Glutamatergic neuron (in vitro differentiated cells): ENCODE measurements around the gene UTP4. TPM values are rescaled to one million over a fixed set of nuclear protein-coding genes. Genes with fewer than 3 reads are reported as not detected.

Experiments
- DNase-seq: peaks from one replicate; pipeline ENCODE4 v3.0.0; 2022
- H3K27ac Mint-ChIP-seq: one replicate; pipeline ENCODE4 v1.8.0; 2020; ENCODE audit warnings: mild to moderate bottlenecking, mixed read lengths, inconsistent platforms; ENCODE audit not compliant: unreplicated experiment
- H3K27me3 Mint-ChIP-seq: one replicate; pipeline ENCODE4 v1.8.0; 2020; ENCODE audit warnings: mild to moderate bottlenecking, moderate library complexity, mixed read lengths, inconsistent platforms; ENCODE audit not compliant: unreplicated experiment
- H3K36me3 Mint-ChIP-seq: one replicate; pipeline ENCODE4 v1.8.0; 2020; ENCODE audit warnings: mild to moderate bottlenecking, mixed read lengths, inconsistent platforms; ENCODE audit not compliant: unreplicated experiment
- H3K4me1 Mint-ChIP-seq: one replicate; pipeline ENCODE4 v1.8.0; 2020; ENCODE audit warnings: mild to moderate bottlenecking, low read depth, mixed read lengths, inconsistent platforms; ENCODE audit not compliant: unreplicated experiment
- H3K4me3 Mint-ChIP-seq: one replicate; pipeline ENCODE4 v1.8.0; 2020; ENCODE audit warnings: mild to moderate bottlenecking, mixed read lengths, inconsistent platforms; ENCODE audit not compliant: unreplicated experiment
- H3K9me3 Mint-ChIP-seq: one replicate; pipeline ENCODE4 v1.8.0; 2020; ENCODE audit warnings: mild to moderate bottlenecking, moderate library complexity, mixed read lengths, inconsistent platforms; ENCODE audit not compliant: unreplicated experiment
- CTCF ChIP-seq: fragments of 200-600 bp; sonication (generic); IDR thresholded peaks from one replicate; pipeline ENCODE4 v1.5.0; 2021; ENCODE audit not compliant: partially characterized antibody, unreplicated experiment
- total RNA-seq: library from RNA; stranded (reverse); fragmentation: NEBNext Ultra II Directional; extraction: Animal tissue kit (Norgen Biotek cat#: 25700); gene quantifications from one replicate; pipeline ENCODE4 v1.2.1, GENCODE V29; 2021; ENCODE audit not compliant: unreplicated experiment

The UTP4 gene
- total RNA-seq, 1 donor from 2014 or later, result 70.7 TPM

DNA sequence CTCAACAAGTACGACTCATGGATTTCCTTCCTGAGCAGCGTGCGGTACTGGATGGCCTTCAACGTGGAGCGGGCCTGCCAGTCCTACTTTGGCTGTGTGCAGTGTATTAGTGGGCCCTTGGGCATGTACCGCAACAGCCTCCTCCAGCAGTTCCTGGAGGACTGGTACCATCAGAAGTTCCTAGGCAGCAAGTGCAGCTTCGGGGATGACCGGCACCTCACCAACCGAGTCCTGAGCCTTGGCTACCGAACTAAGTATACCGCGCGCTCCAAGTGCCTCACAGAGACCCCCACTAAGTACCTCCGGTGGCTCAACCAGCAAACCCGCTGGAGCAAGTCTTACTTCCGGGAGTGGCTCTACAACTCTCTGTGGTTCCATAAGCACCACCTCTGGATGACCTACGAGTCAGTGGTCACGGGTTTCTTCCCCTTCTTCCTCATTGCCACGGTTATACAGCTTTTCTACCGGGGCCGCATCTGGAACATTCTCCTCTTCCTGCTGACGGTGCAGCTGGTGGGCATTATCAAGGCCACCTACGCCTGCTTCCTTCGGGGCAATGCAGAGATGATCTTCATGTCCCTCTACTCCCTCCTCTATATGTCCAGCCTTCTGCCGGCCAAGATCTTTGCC lies 18.0 kb upstream of the UTP4 start:
- DNase-seq, result no peak
- no peaks in the 10 kb centered on the region for H3K27me3 Mint-ChIP-seq
- H3K4me3 Mint-ChIP-seq, result no peak overlapping the region
- H3K9me3 Mint-ChIP-seq, result peaks cover 4% of the 10 kb centered on the region
- peaks cover 9% of the 10 kb centered on the region for H3K36me3 Mint-ChIP-seq
- H3K4me1 Mint-ChIP-seq, result no peaks in the 10 kb centered on the region
- TF ChIP-seq CTCF, result no peak
- no peak overlapping the region for H3K27ac Mint-ChIP-seq

DNA sequence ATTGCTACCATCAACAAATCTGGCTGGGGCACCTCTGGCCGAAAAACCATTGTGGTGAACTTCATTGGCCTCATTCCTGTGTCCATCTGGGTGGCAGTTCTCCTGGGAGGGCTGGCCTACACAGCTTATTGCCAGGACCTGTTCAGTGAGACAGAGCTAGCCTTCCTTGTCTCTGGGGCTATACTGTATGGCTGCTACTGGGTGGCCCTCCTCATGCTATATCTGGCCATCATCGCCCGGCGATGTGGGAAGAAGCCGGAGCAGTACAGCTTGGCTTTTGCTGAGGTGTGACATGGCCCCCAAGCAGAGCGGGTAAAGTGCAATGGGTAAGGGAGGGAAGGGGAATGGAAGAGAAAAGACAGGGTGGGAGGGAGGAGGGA lies 17.5 kb upstream of the UTP4 start:
- Mint-ChIP-seq H3K36me3 (peaks cover 9% of the 10 kb centered on the region), H3K4me1 (no peaks in the 10 kb centered on the region), H3K27ac (no peak overlapping the region), H3K4me3 (no peak overlapping the region), H3K9me3 (peaks cover 4% of the 10 kb centered on the region), H3K27me3 (no peaks in the 10 kb centered on the region)
- no peak for TF ChIP-seq CTCF
- DNase-seq, result no peak

DNA sequence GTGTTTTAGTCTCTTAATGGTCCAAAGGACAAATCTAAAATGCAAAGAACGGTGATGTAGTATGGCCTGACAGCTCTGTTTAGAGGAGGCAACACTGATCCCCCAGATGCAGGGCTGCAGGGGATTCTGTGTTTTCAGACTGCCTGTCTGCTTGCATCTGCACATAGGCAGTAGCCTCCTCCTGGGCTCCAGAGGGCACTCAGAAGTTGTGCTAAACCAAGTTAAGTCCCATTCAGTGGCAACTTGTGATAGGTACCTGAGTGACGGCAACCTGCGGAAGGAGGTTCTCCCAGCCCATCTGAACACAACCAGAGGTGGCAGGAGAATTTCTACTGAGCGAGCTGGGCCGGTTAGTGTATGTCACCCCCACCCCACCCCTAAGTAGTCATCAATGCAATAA lies 17.1 kb upstream of the UTP4 start:
- Mint-ChIP-seq H3K27ac (no peak overlapping the region), H3K36me3 (peaks cover 9% of the 10 kb centered on the region), H3K27me3 (no peaks in the 10 kb centered on the region), H3K9me3 (peaks cover 4% of the 10 kb centered on the region), H3K4me1 (no peaks in the 10 kb centered on the region), H3K4me3 (no peak overlapping the region)
- TF ChIP-seq CTCF, result no peak
- DNase-seq, result no peak

GRCh38 chr16:69115837-69116236 lies 16.6 kb upstream of the UTP4 start:
- peaks cover 4% of the 10 kb centered on the region for H3K9me3 Mint-ChIP-seq
- no peaks in the 10 kb centered on the region for H3K4me1 Mint-ChIP-seq
- no peak overlapping the region for H3K4me3 Mint-ChIP-seq
- DNase-seq, result no peak
- no peak overlapping the region for H3K27ac Mint-ChIP-seq
- TF ChIP-seq CTCF, result no peak
- peaks cover 9% of the 10 kb centered on the region for H3K36me3 Mint-ChIP-seq
- no peaks in the 10 kb centered on the region for H3K27me3 Mint-ChIP-seq

- no peak for TF ChIP-seq CTCF
- no peak overlapping the region for H3K27ac Mint-ChIP-seq
- DNase-seq, result no peak
- H3K4me1 Mint-ChIP-seq, result no peaks in the 10 kb centered on the region
- no peak overlapping the region for H3K4me3 Mint-ChIP-seq
- no peaks in the 10 kb centered on the region for H3K27me3 Mint-ChIP-seq
- peaks cover 9% of the 10 kb centered on the region for H3K36me3 Mint-ChIP-seq
- H3K9me3 Mint-ChIP-seq, result peaks cover 4% of the 10 kb centered on the region
These were observed 16.1 kb upstream of the UTP4 start for GRCh38 chr16:69116256-69116875.
